HepG2 (cell line): ENCODE results near the gene MRE11. TPM values are rescaled to one million over a fixed set of nuclear protein-coding genes. Genes with fewer than 3 reads are reported as not detected.

ENCODE experiments used
- ATAC-seq: fragments of 200-7000 bp; cut with Tn5 transposase; 3 replicates; pipeline ENCODE4 v1.9.1; 2020; ENCODE audit warnings: mild to moderate bottlenecking, moderate library complexity
- BruUV-seq: library from RNA; stranded (reverse); fragments of 400-500 nt; replicated peaks from 2 replicates; lab custom pipeline; 2021; lab: Mats Ljungman, UMichigan
- CTCF ChIA-PET: fragments of 300-600 bp; formaldehyde crosslinking; extraction: SDS; loops from one replicate; lab custom pipeline; 2021; ENCODE audit warnings: low total read pairs, inconsistent platforms, low intra/inter-chr PET ratio; lab: Yijun Ruan, JAX
- POLR2A ChIA-PET: fragments of 350-600 bp; sonication (Branson Sonifier 250); formaldehyde crosslinking; loops from one replicate; lab custom pipeline; 2020; ENCODE audit warnings: antibody characterized with exemption, inconsistent platforms; lab: Yijun Ruan, JAX
- DNase-seq: peaks from one replicate; pipeline ENCODE4 v3.0.0-alpha.2; 2015; ENCODE audit warnings: low spot score
- FAIRE-seq: peaks from 3 replicates; lab custom pipeline; 2011; peaks lifted over from hg19 to GRCh38; lab: Jason Lieb, UNC
- H2AFZ ChIP-seq: one replicate; pipeline ENCODE4 v1.6.1; 2011; ENCODE audit warnings: low read length, inconsistent platforms
- H3K27ac ChIP-seq: fragments of 300-600 bp; 3 replicates; pipeline ENCODE4 v1.8.0; 2011; ENCODE audit warnings: mixed run types, mild to moderate bottlenecking, mixed read lengths, low read length, inconsistent platforms; ENCODE audit not compliant: insufficient read depth; ENCODE audit errors: extremely low read length
- H3K27me3 ChIP-seq, 2 experiments: fragments of 200-600 bp in 1 of 2; 2 replicates in 1 of 2; 3 replicates in 1 of 2; pipeline versions ENCODE4 v1.6.0 to v1.8.0; 2011; ENCODE audit warnings: low read length in 2 of 2, mild to moderate bottlenecking in 2 of 2, moderate library complexity in 2 of 2, inconsistent platforms in 1 of 2; ENCODE audit not compliant: insufficient read depth in 2 of 2, control insufficient read depth in 1 of 2
- H3K36me3 ChIP-seq, 2 experiments: fragments of 200-600 bp in 1 of 2; replicated peaks in 1 of 2; 2 replicates in 1 of 2; 3 replicates in 1 of 2; pipeline versions ENCODE4 v1.5.1 to v1.8.0; 2011; ENCODE audit warnings: low read length in 2 of 2, inconsistent platforms in 1 of 2; ENCODE audit not compliant: insufficient read depth in 2 of 2, control insufficient read depth in 1 of 2
- H3K4me1 ChIP-seq: 2 replicates; pipeline ENCODE4 v1.5.1; 2012; ENCODE audit warnings: low read length, inconsistent platforms; ENCODE audit not compliant: insufficient read depth
- H3K4me2 ChIP-seq: 2 replicates; pipeline ENCODE4 v1.6.0; 2011; ENCODE audit warnings: low read depth, low read length, inconsistent platforms
- H3K4me3 ChIP-seq, 3 experiments: fragments of 200-600 bp in 1 of 3; sonication (generic), shearing (Covaris generic) in 1 of 3; replicated peaks in 1 of 3; 2 replicates each; pipeline ENCODE4 v1.5.1; 2011 to 2016; ENCODE audit warnings: low read length in 3 of 3, inconsistent platforms in 2 of 3, low read depth in 2 of 3, mild to moderate bottlenecking in 2 of 3, control low read depth in 1 of 3, mixed read lengths in 1 of 3; ENCODE audit not compliant: insufficient read depth in 1 of 3
- H3K79me2 ChIP-seq: one replicate; pipeline ENCODE4 v1.6.1; 2011; ENCODE audit warnings: low read length, inconsistent platforms; ENCODE audit not compliant: insufficient read depth
- H3K9ac ChIP-seq: 2 replicates; pipeline ENCODE4 v1.6.0; 2011; ENCODE audit warnings: mild to moderate bottlenecking, low read depth, low read length, inconsistent platforms; ENCODE audit not compliant: insufficient read depth
- H3K9me3 ChIP-seq: 2 replicates; pipeline ENCODE4 v1.5.1; 2012; ENCODE audit warnings: mild to moderate bottlenecking, low read length
- H4K20me1 ChIP-seq: 2 replicates; pipeline ENCODE4 v1.6.0; 2011; ENCODE audit warnings: inconsistent platforms, mild to moderate bottlenecking, low read length, moderate library complexity; ENCODE audit not compliant: insufficient read depth
- BCL6 ChIP-seq: IDR thresholded peaks from 2 replicates; pipeline ENCODE4 v1.6.1; 2016; ENCODE audit warnings: missing genetic modification reagents, missing compliant biosample characterization
- HOXA7 ChIP-seq: sonication (generic); formaldehyde crosslinking; IDR thresholded peaks from 2 replicates; pipeline ENCODE4 v1.8.1; 2022; ENCODE audit warnings: mild to moderate bottlenecking, missing genetic modification reagents, moderate library complexity
- JUNB ChIP-seq: sonication (generic); formaldehyde crosslinking; IDR thresholded peaks from 2 replicates; pipeline ENCODE4 v1.8.0; 2022; ENCODE audit warnings: missing genetic modification reagents, mild to moderate bottlenecking, borderline replicate concordance
- NR2F6 ChIP-seq, 2 experiments: IDR thresholded peaks; 2 replicates each; pipeline ENCODE4 v1.6.1; 2016; ENCODE audit warnings: antibody characterized with exemption in 1 of 2, mild to moderate bottlenecking in 1 of 2
- RXRA ChIP-seq: sonication (generic); formaldehyde crosslinking; IDR thresholded peaks from 2 replicates; pipeline ENCODE4 v1.5.1; 2020; ENCODE audit warnings: missing genetic modification reagents
- TBX2 ChIP-seq: sonication (generic); formaldehyde crosslinking; IDR thresholded peaks from 2 replicates; pipeline ENCODE4 v1.5.0; 2020; ENCODE audit warnings: missing genetic modification reagents, mild to moderate bottlenecking, borderline replicate concordance
- ZGPAT ChIP-seq: IDR thresholded peaks from 2 replicates; pipeline ENCODE4 v1.6.1; 2016; ENCODE audit warnings: mild to moderate bottlenecking
- ZNF292 ChIP-seq: sonication (generic); formaldehyde crosslinking; IDR thresholded peaks from 2 replicates; pipeline ENCODE4 v1.8.1; 2022; ENCODE audit warnings: mild to moderate bottlenecking, low read depth, missing genetic modification reagents, borderline replicate concordance
- ZNF644 ChIP-seq: IDR thresholded peaks from 2 replicates; pipeline ENCODE4 v1.6.1; 2016; ENCODE audit warnings: low read depth
- ZNF775 ChIP-seq: sonication (generic); formaldehyde crosslinking; IDR thresholded peaks from 2 replicates; pipeline ENCODE4 v1.4.0; 2020; ENCODE audit warnings: missing genetic modification reagents, mild to moderate bottlenecking, moderate library complexity, borderline replicate concordance
- whole genome bisulfite sequencing: methylation state at CpG from one replicate; pipeline ENCODE4 v1.1.6; 2017; ENCODE audit warnings: low lambda C conversion rate; 5-methylcytosine and 5-hydroxymethylcytosine counted together
- in situ Hi-C: cut with HindIII; loops from 2 replicates; pipeline ENCODE4 v1.10.0; 2017; ENCODE audit warnings: low pct_unique_long_range_greater_than_20kb; ENCODE audit not compliant: extremely low pct_ligation_motif_present
- intact Hi-C: fragments of 100-400 bp; cut with micrococcal nuclease; formaldehyde crosslinking; loops from one replicate; pipeline ENCODE4 v1.10.0; 2022; ENCODE audit not compliant: unreplicated experiment
- polyA plus RNA-seq, 8 experiments: library from polyadenylated mRNA; depleted of rRNA in 3 of 8; stranded (reverse) in 7 of 8; unstranded in 1 of 8; fragments of >200 nt; fragmentation: Illumina TruSeq in 4 of 8; extraction: Trizol in 4 of 8; gene quantifications; 2 replicates each; pipeline versions ENCODE4 v1.2.1 to v1.2.3, GENCODE V29; 2011 to 2016; ENCODE audit warnings: low read depth in 4 of 8, missing spikeins in 1 of 8, mixed read lengths in 1 of 8; ENCODE audit not compliant: insufficient read depth in 1 of 8
- total RNA-seq, 5 experiments: library from RNA; depleted of rRNA; stranded (reverse); fragments of >200 nt; fragmentation: Illumina TruSeq; extraction: Trizol; gene quantifications; 2 replicates each; pipeline ENCODE4 v1.2.3, GENCODE V29; 2016; ENCODE audit warnings: low read depth in 1 of 5

MRE11 gene
- total and polyA plus RNA-seq, 2 of the 13 experiments (the other 11 are each of a cell fraction or from before 2014, with no cell fraction given), result 7.2 to 37.3 TPM

DNA sequence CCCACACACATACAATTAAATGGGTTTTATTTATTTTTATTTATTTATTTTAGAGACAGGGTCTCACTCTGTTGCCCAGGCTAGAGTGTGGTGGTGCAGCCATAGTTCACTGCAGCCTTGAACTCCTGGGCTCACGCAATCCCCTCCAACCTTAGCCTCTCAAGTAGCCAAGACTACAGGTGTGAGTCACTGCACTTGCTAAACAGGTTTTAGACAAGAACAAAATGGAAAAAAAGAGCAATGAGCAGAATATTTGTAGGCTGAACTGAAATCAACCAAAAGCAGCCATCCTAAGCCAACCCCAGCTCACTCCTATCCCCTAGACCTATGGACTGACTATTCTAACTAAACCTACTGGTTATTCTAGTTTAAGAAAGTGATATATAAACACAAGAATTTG is 37.8 kb downstream of the MRE11 start (continued):
- TF ChIP-seq NR2F6 (IDR thresholded peaks at IDR 0.05) (no peak), NR2F6 (CRISPR knock-in tag; IDR thresholded peaks at IDR 0.05) (no peak), ZNF775 (CRISPR knock-in tag) (no peak), ZNF292 (CRISPR knock-in tag) (no peak), BCL6 (no peak)

GRCh38 chr11:94454301-94454700 is 39.3 kb downstream of the MRE11 start:
- no peaks in the 10 kb centered on the region for H3K27me3 ChIP-seq
- intact Hi-C loops (no loop called here), in situ Hi-C loops (no loop called here)
- ATAC-seq (no peak), DNase-seq (no peak), FAIRE-seq (no peak)
- no peaks in the 10 kb centered on the region for H3K79me2 ChIP-seq
- TF ChIP-seq ZGPAT (no peak), JUNB (CRISPR knock-in tag) (no peak), HOXA7 (CRISPR knock-in tag) (no peak), RXRA (no peak), ZNF644 (no peak), TBX2 (no peak)
- H3K4me1 ChIP-seq, result no peaks in the 10 kb centered on the region
- H3K9ac ChIP-seq, result no peak overlapping the region
- ChIA-PET CTCF (no interaction called here), POLR2A (no interaction called here)
- H3K4me2 ChIP-seq, result no peak overlapping the region
- no TSS peak for BruUV-seq
- WGBS, result 95% methylated on average over 2 of the region's 2 CpGs
- H3K9me3 ChIP-seq, result no peaks in the 10 kb centered on the region
- H3K36me3 ChIP-seq, result peaks cover 1 to 19% of the 10 kb centered on the region in 2 experiments; a peak in 3 of 5 replicates
- no peak overlapping the region for H2AFZ ChIP-seq
- H3K27ac ChIP-seq, result no peak overlapping the region
- H4K20me1 ChIP-seq, result no peaks in the 10 kb centered on the region
- no peak overlapping the region for H3K4me3 ChIP-seq
